ENCODE measurements around the gene CYP4F22. TPM values are rescaled to one million over a fixed set of nuclear protein-coding genes. Genes with fewer than 3 reads are reported as not detected.
"Not testable (repeated sequence)": the region's sequence is repeated elsewhere in the genome, so short reads cannot be mapped to it uniquely, and the experiment has no call there.

CYP4F22 gene
- total RNA-seq, 1 donor from 2014 or later, result not detected

- no peak for DNase-seq (ENCODE audit: low read depth in 2 of 2)
These were observed 62.1 kb downstream of the CYP4F22 start for GRCh38 chr19:15570420-15570819.

GRCh38 chr19:15575406-15575805 is 67.1 kb downstream of the CYP4F22 start:
- DNase-seq (ENCODE audit: low read depth in 2 of 2), result no peak

GRCh38 chr19:15576526-15577156 is 68.3 kb downstream of the CYP4F22 start:
- DNase-seq (ENCODE audit: low read depth in 2 of 2), result no peak

GRCh38 chr19:15577184-15577771 is 69.0 kb downstream of the CYP4F22 start:
- DNase-seq (ENCODE audit: low read depth in 2 of 2), result no peak

- DNase-seq (ENCODE audit: low read depth in 2 of 2), result no peak
These were observed 75.0 kb downstream of the CYP4F22 start for GRCh38 chr19:15583346-15583745.

- DNase-seq (ENCODE audit: low read depth in 2 of 2), result no peak
These were observed 75.8 kb downstream of the CYP4F22 start for GRCh38 chr19:15584095-15584494.

GRCh38 chr19:15584541-15585115 is 76.3 kb downstream of the CYP4F22 start:
- DNase-seq (ENCODE audit: low read depth in 2 of 2), result peak; percentile 61 to 75

GRCh38 chr19:15587663-15588062 is 79.3 kb downstream of the CYP4F22 start:
- no peak for DNase-seq (ENCODE audit: low read depth in 2 of 2)

- no peak for DNase-seq (ENCODE audit: low read depth in 2 of 2)
These were observed 79.9 kb downstream of the CYP4F22 start for GRCh38 chr19:15588265-15588664.

GRCh38 chr19:15589760-15590451 is 81.6 kb downstream of the CYP4F22 start:
- DNase-seq (ENCODE audit: low read depth in 2 of 2), result no peak

GRCh38 chr19:15591796-15592195 is 83.5 kb downstream of the CYP4F22 start:
- no peak for DNase-seq (ENCODE audit: low read depth in 2 of 2)

- DNase-seq (ENCODE audit: low read depth in 2 of 2), result not testable (repeated sequence)
These were observed 84.2 kb downstream of the CYP4F22 start for GRCh38 chr19:15592506-15592905.

GRCh38 chr19:15593766-15594165 is 85.4 kb downstream of the CYP4F22 start:
- not testable (repeated sequence) for DNase-seq (ENCODE audit: low read depth in 2 of 2)

- DNase-seq (ENCODE audit: low read depth in 2 of 2), result no peak
These were observed 86.7 kb downstream of the CYP4F22 start for GRCh38 chr19:15595069-15595468.

Other genes starting within 250 kb of the CYP4F22 start
- 6.3 and 9.9 TPM in 2 replicates for gene BRD4, start 176.0 kb upstream of the CYP4F22 start, total RNA-seq
- 10.5 and 11.1 TPM in 2 replicates for gene AKAP8, start 128.7 kb upstream of the CYP4F22 start, total RNA-seq
- 28.8 and 39.9 TPM in 2 replicates for gene AKAP8L, start 89.5 kb upstream of the CYP4F22 start, total RNA-seq
- gene WIZ, start 58.6 kb upstream of the CYP4F22 start, total RNA-seq, result 3.9 and 5.6 TPM in 2 replicates
- 10.9 and 16.9 TPM in 2 replicates for gene RASAL3, start 44.0 kb upstream of the CYP4F22 start, total RNA-seq
- gene PGLYRP2, start 29.0 kb upstream of the CYP4F22 start, total RNA-seq, result not detected in 2 replicates
- not detected in 2 replicates for gene CYP4F8, start 106.7 kb downstream of the CYP4F22 start, total RNA-seq
- gene CYP4F3, start 132.4 kb downstream of the CYP4F22 start, total RNA-seq, result not detected in 2 replicates
- gene CYP4F12, start 164.6 kb downstream of the CYP4F22 start, total RNA-seq, result not detected in 2 replicates
- gene OR10H2, start 219.5 kb downstream of the CYP4F22 start, total RNA-seq, result not detected in 2 replicates
- gene OR10H3, start 229.5 kb downstream of the CYP4F22 start, total RNA-seq, result not detected in 2 replicates

All from lung microvascular endothelial cell (primary cell).